Mucosa of descending colon (tissue), 3 donors: ENCODE measurements around the gene DGKB. TPM values are rescaled to one million over a fixed set of nuclear protein-coding genes. Genes with fewer than 3 reads are reported as not detected.

Source experiments
- ATAC-seq: fragments of 200-7000 bp; cut with Tn5 transposase; one replicate; pipeline ENCODE4 v1.9.1; 2020; ENCODE audit warnings: mild to moderate bottlenecking, moderate library complexity
- DNase-seq, 3 donors: peaks; one replicate each; pipeline ENCODE4 v3.0.0-alpha.2; 2020
- H3K36me3 ChIP-seq: fragments of 200-600 bp; one replicate; pipeline ENCODE4 v1.8.0; 2021; ENCODE audit warnings: low read depth, mild to moderate bottlenecking
- H3K4me1 ChIP-seq: fragments of 200-600 bp; one replicate; pipeline ENCODE4 v1.8.0; 2021; ENCODE audit warnings: low read depth, mild to moderate bottlenecking
- H3K4me3 ChIP-seq: fragments of 200-600 bp; one replicate; pipeline ENCODE4 v1.8.0; 2021; ENCODE audit warnings: mild to moderate bottlenecking
- H3K9me3 ChIP-seq: fragments of 200-600 bp; one replicate; pipeline ENCODE4 v1.8.0; 2021; ENCODE audit warnings: mild to moderate bottlenecking
- intact Hi-C, 2 donors: fragments of 100-400 bp; cut with DNase I in 1 of 2; cut with micrococcal nuclease in 1 of 2; formaldehyde crosslinking; loops; one replicate each; pipeline versions ENCODE4 v1.11.0 to v1.11.1; 2022; cut with DNase I, micrococcal nuclease
- total RNA-seq, 3 donors: library from RNA; stranded (reverse); fragmentation: NEBNext Ultra II Directional in 2 of 3; extraction: Animal tissue kit (Norgen Biotek cat#: 25700) in 2 of 3; gene quantifications; one replicate each; pipeline versions ENCODE4 v1.2.1 to v1.2.4, GENCODE V29; 2021 to 2023
- TF ChIP-seq, protein P1 (sequence below): fragments of 200-600 bp; IDR thresholded peaks from one replicate; pipeline ENCODE4 v1.8.0; 2022; ENCODE audit warnings: antibody characterized with exemption, mild to moderate bottlenecking
- donor health status: DM: no; HTN: no; CAD: no; lungs with moderate emphysema.
- donor health status: DM: no; HTN: no; CAD: no.
- donor health status: DM: no; HTN: yes; CAD: no.

DGKB gene
- total RNA-seq, 3 donors from 2014 or later = 0.19 to 5.6 (median 0.78) TPM

DNA sequence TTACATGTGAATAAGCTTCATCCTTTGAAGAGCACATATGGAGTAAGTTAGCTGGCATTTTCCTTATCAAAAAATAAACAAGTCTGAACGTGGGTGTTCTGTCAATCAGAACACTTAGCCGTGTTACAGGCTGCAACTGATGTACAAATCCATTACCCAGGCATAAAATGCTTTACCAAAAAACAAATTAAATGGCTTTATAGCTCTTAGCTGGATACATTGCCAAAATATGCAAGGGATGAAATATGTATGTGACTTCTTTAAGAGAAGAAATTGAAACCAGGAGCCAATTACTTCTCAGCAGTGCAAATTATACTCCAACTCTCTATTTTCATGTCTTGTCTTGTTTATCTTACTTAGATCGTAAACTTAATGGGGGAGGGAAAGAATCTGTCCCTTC, 214.8 kb downstream of the DGKB start:
- Histone ChIP-seq H3K4me1 (no peaks in the 10 kb centered on the region), H3K4me3 (no peak overlapping the region), H3K36me3 (no peaks in the 10 kb centered on the region), H3K9me3 (no peaks in the 10 kb centered on the region)
- no peak for ATAC-seq
- no peak for DNase-seq
- intact Hi-C loops = loop anchor here in 1 of 2 donors (10.0 kb wide), 1 partner anchor 1403 kb away; no protein-coding TSS in a partner anchor
- TF ChIP-seq, protein P1, sequence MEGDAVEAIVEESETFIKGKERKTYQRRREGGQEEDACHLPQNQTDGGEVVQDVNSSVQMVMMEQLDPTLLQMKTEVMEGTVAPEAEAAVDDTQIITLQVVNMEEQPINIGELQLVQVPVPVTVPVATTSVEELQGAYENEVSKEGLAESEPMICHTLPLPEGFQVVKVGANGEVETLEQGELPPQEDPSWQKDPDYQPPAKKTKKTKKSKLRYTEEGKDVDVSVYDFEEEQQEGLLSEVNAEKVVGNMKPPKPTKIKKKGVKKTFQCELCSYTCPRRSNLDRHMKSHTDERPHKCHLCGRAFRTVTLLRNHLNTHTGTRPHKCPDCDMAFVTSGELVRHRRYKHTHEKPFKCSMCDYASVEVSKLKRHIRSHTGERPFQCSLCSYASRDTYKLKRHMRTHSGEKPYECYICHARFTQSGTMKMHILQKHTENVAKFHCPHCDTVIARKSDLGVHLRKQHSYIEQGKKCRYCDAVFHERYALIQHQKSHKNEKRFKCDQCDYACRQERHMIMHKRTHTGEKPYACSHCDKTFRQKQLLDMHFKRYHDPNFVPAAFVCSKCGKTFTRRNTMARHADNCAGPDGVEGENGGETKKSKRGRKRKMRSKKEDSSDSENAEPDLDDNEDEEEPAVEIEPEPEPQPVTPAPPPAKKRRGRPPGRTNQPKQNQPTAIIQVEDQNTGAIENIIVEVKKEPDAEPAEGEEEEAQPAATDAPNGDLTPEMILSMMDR = no peak

DNA sequence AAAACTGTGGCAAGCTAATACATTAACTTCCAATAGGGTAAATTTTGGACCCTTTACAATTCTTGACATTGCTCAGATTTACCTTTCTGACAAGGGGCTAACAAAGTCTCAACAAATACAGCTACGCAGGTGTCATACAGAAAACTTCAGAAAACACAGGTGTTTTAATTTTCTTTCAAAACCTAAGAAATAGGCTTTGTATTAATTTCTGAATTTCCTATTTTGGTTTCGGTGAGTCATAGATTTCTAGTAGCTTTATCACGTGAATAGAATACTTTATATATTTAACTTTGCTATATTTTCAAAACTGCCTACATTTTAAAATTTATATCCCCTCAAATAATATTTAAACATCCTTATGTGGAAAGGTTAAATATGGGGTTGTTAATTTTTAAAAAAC, 215.3 kb downstream of the DGKB start:
- no peak for ATAC-seq
- TF ChIP-seq, protein P1 = no peak
- Histone ChIP-seq H3K36me3 (no peaks in the 10 kb centered on the region), H3K4me1 (no peaks in the 10 kb centered on the region), H3K4me3 (no peak overlapping the region), H3K9me3 (no peaks in the 10 kb centered on the region)
- intact Hi-C loops = loop anchor here in 1 of 2 donors (10.0 kb wide), 1 partner anchor 1402 kb away; no protein-coding TSS in a partner anchor
- DNase-seq = no peak

DNA sequence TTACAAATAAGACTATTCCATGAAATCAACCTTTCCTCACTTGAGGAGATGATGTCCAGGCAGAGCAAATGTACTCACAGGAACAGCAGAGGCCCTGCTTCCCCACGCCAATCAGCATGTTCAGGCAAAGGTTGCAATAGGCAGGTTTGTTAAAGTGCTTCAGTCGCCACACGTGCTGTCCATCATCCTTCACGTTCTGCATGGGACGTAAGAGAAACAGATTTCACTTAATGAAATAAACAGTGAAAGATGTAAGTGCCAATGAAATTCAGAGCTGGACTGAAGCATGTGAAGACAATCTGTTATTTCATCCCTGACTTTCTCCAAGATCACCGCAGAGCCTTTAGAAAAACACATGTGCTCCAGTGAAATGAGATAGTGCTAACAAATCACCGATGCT, 217.4 kb downstream of the DGKB start:
- TF ChIP-seq, protein P1 = no peak
- Histone ChIP-seq H3K9me3 (no peaks in the 10 kb centered on the region), H3K4me1 (no peaks in the 10 kb centered on the region), H3K36me3 (no peaks in the 10 kb centered on the region), H3K4me3 (no peak overlapping the region)
- no peak for ATAC-seq
- DNase-seq = no peak
- intact Hi-C loops = loop anchor here in 1 of 2 donors (10.0 kb wide), 1 partner anchor 1400 kb away; no protein-coding TSS in a partner anchor

DNA sequence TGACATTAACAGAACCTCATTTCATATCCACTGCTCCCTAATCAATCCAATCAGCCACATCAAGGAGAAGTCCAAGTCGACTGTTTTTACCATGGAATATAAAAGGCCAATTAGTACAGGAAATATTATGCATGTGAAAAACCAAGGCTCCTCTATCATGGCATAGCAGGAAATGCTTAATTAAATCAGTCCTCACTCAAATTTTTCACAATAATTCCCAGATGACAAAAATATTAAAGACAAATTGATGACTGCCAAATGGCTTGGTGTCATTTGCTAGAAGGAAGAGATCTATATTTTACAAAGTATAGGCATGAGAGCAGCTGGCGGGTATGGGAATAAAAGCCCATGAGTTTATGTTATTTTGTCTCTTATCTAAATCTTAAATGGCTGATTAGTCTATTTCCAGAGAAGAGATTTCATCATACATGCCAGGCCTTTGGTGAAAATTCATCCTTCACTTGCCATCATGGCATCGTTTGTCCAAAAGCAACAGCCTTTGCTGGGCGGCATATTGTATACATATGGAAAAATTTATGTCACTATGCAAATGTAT, 219.6 kb downstream of the DGKB start:
- Histone ChIP-seq H3K4me3 (no peak overlapping the region), H3K9me3 (no peaks in the 10 kb centered on the region), H3K36me3 (no peaks in the 10 kb centered on the region), H3K4me1 (no peaks in the 10 kb centered on the region)
- TF ChIP-seq, protein P1 = no peak
- ATAC-seq (no peak), DNase-seq (no peak)
- intact Hi-C loops = loop anchor here in 1 of 2 donors (10.0 kb wide), 1 partner anchor 1398 kb away; no protein-coding TSS in a partner anchor

DNA sequence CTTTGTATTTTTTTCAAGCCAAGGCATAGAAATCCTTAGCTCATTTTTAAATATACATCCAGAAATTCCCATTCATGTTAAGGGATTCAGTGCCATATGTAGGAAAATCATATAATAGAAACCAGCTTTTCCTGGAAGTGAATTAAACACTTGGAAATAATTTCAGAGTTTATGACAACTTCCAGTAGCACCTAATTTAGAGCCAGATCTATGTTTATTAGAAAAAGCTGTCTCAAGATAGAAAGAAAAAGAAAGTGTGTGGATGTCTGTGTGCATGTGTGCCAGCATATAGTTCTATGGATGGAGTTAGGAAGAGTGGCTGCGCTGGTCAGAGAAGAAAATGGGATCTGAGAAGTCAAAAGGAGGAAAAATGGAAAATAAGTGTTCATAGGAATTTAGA, 225.7 kb downstream of the DGKB start:
- H3K4me1 ChIP-seq = no peaks in the 10 kb centered on the region
- intact Hi-C loops = no loop called here
- H3K9me3 ChIP-seq = no peaks in the 10 kb centered on the region
- TF ChIP-seq, protein P1 = no peak
- ATAC-seq (no peak), DNase-seq (no peak)
- H3K4me3 ChIP-seq = no peak overlapping the region
- H3K36me3 ChIP-seq = no peaks in the 10 kb centered on the region

DNA sequence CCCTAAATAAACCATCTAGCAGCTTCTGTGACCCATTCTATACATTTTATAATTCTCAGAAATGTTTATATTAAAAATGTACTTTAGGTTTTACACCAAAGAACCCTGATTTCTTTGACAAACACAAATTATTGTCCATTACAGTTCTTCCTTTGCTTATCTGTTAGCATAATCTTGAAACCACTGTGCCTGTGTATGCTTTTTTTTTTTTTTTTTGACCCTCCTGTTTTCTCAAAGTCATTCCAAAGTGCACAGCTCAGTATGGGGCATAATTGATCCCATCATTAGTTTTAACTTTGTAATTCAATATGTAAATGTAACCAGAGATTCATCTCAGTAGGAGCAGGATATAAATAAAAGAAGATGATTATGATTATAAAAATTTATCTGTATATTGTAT, 229.3 kb downstream of the DGKB start:
- H3K4me1 ChIP-seq = no peaks in the 10 kb centered on the region
- no peaks in the 10 kb centered on the region for H3K9me3 ChIP-seq
- DNase-seq (no peak), ATAC-seq (no peak)
- intact Hi-C loops = no loop called here
- TF ChIP-seq, protein P1 = no peak
- no peak overlapping the region for H3K4me3 ChIP-seq
- H3K36me3 ChIP-seq = no peaks in the 10 kb centered on the region
